SU-DHL-6 (cell line): Measurements from ENCODE around the gene FEM1B.

Experiments used
- H2AFZ ChIP-seq: fragments of 200-600 bp; sonication (generic); 2 replicates; pipeline ENCODE4 v1.6.1; 2014; ENCODE audit warnings: low read depth, mild to moderate bottlenecking, moderate library complexity, mixed read lengths, antibody characterized with exemption, low read length; ENCODE audit not compliant: severe bottlenecking
- H3F3A ChIP-seq: fragments of 200-600 bp; shearing (Covaris generic); 2 replicates; pipeline ENCODE4 v1.6.0; 2016; ENCODE audit warnings: antibody characterized with exemption, mild to moderate bottlenecking; ENCODE audit not compliant: insufficient read depth
- H3K27ac ChIP-seq: fragments of 200-600 bp; sonication (generic); 2 replicates; pipeline ENCODE4 v1.5.1; 2016; ENCODE audit warnings: low read depth, mild to moderate bottlenecking, low read length, moderate library complexity, mixed read lengths
- H3K27me3 ChIP-seq: fragments of 200-600 bp; sonication (generic), shearing (Covaris generic); 2 replicates; pipeline ENCODE4 v1.6.0; 2014; ENCODE audit warnings: mild to moderate bottlenecking, low read length
- H3K36me3 ChIP-seq: fragments of 200-600 bp; sonication (generic); 2 replicates; pipeline ENCODE4 v1.6.1; 2014; ENCODE audit warnings: mild to moderate bottlenecking, low read length, mixed read lengths
- H3K4me2 ChIP-seq: fragments of 300-600, 200-600 bp; shearing (Covaris generic), sonication (generic); 2 replicates; pipeline ENCODE4 v1.6.0; 2014; ENCODE audit warnings: low read length, low read depth, mild to moderate bottlenecking; ENCODE audit not compliant: poor library complexity, severe bottlenecking
- H3K4me3 ChIP-seq: fragments of 200-600 bp; sonication (generic); 2 replicates; pipeline ENCODE4 v1.5.1; 2014; ENCODE audit warnings: antibody characterized with exemption, low read length, mild to moderate bottlenecking, mixed read lengths; ENCODE audit not compliant: insufficient read depth, poor library complexity, severe bottlenecking
- H3K79me2 ChIP-seq: fragments of 200-600 bp; sonication (generic); 2 replicates; pipeline ENCODE4 v1.6.1; 2014; ENCODE audit warnings: mild to moderate bottlenecking, low read length, moderate library complexity; ENCODE audit not compliant: insufficient read depth
- H3K9ac ChIP-seq: fragments of 200-600 bp; sonication (generic); 2 replicates; pipeline ENCODE4 v1.7.0; 2014; ENCODE audit warnings: mild to moderate bottlenecking, low read length
- H3K9me2 ChIP-seq: fragments of 200-600 bp; sonication (generic); replicated peaks from 2 replicates; pipeline ENCODE4 v1.6.1; 2014; ENCODE audit warnings: low read length; ENCODE audit not compliant: insufficient read depth
- H3K9me3 ChIP-seq: fragments of 200-600 bp; sonication (generic); 2 replicates; pipeline ENCODE4 v1.6.1; 2014; ENCODE audit warnings: low read length, mixed read lengths; ENCODE audit not compliant: insufficient read depth
- H4K20me1 ChIP-seq: fragments of 200-600 bp; sonication (generic); 2 replicates; pipeline ENCODE4 v1.6.1; 2014; ENCODE audit warnings: low read depth, mild to moderate bottlenecking, antibody characterized with exemption, low read length, moderate library complexity, mixed read lengths
- EZH2phosphoT487 ChIP-seq: fragments of 200-600 bp; sonication (generic), shearing (Covaris generic); conservative IDR thresholded peaks from 2 replicates; pipeline ENCODE4 v1.6.1; 2018; ENCODE audit warnings: mild to moderate bottlenecking, antibody characterized with exemption, low read length, moderate library complexity, mixed read lengths
- TF ChIP-seq, protein P1 (sequence below): fragments of 200-600 bp; sonication (generic); IDR thresholded peaks from one replicate; pipeline ENCODE4 v1.5.1; 2017; ENCODE audit warnings: antibody characterized with exemption, mild to moderate bottlenecking, low read length, moderate library complexity; ENCODE audit not compliant: insufficient read depth, poor library complexity, severe bottlenecking

Gene FEM1B

DNA sequence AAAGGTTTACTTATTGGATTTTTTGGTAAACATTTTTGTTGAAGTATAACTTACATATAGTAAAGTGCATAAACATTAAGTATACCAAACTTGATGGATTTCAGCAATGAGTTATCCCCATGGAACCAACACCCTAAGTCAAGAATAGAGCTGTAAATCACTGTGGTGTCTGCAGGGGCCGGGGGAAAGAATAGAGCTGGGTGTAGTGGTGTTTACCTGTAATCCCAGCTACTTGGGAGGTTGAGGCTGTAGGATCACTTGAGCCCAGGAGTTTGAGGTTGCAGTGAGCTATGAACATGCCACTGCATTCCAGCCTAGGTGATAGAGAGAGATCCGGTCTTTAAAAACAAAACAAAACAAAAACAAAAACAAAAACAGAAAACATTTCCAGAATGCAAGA, 13.3 kb upstream of the FEM1B start:
- H3K36me3 ChIP-seq, result no peaks in the 10 kb centered on the region
- no peaks in the 10 kb centered on the region for H3K79me2 ChIP-seq
- TF ChIP-seq, protein P1, sequence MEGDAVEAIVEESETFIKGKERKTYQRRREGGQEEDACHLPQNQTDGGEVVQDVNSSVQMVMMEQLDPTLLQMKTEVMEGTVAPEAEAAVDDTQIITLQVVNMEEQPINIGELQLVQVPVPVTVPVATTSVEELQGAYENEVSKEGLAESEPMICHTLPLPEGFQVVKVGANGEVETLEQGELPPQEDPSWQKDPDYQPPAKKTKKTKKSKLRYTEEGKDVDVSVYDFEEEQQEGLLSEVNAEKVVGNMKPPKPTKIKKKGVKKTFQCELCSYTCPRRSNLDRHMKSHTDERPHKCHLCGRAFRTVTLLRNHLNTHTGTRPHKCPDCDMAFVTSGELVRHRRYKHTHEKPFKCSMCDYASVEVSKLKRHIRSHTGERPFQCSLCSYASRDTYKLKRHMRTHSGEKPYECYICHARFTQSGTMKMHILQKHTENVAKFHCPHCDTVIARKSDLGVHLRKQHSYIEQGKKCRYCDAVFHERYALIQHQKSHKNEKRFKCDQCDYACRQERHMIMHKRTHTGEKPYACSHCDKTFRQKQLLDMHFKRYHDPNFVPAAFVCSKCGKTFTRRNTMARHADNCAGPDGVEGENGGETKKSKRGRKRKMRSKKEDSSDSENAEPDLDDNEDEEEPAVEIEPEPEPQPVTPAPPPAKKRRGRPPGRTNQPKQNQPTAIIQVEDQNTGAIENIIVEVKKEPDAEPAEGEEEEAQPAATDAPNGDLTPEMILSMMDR, result no peak
- TF ChIP-seq EZH2phosphoT487, result no peak
- no peak overlapping the region for H3K9ac ChIP-seq
- H4K20me1 ChIP-seq, result no peaks in the 10 kb centered on the region
- H3K4me2 ChIP-seq, result no peak overlapping the region
- H3K27ac ChIP-seq, result no peak overlapping the region
- H3K9me3 ChIP-seq, result no peaks in the 10 kb centered on the region
- H3K9me2 ChIP-seq, result no peaks in the 10 kb centered on the region
- H3K4me3 ChIP-seq, result no peak overlapping the region
- no peaks in the 10 kb centered on the region for H3F3A ChIP-seq
- H2AFZ ChIP-seq, result no peak overlapping the region
- H3K27me3 ChIP-seq, result 0 out of 2 replicates have a peak, but pooled peaks cover 3% of the 10 kb centered on the region

DNA sequence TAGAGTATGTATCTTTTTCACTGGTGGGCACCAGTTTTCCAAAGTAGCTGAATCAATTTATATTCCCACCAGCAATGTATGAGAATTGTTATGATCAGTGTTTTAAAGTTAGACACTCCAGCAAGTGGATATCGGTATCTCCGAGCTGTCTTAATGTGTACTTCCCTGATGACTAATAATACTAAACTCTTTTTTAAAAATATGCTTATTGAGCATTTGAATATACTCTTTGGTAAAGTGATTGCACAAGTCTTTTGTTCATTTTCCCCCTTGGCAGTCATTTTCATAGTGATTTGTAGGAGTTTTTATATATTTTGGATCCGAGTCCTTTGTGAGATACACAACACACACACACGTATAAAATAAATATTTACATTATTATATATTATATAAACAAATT, 12.5 kb upstream of the FEM1B start:
- H3F3A ChIP-seq, result no peaks in the 10 kb centered on the region
- H3K9me3 ChIP-seq, result no peaks in the 10 kb centered on the region
- H3K4me2 ChIP-seq, result no peak overlapping the region
- no peaks in the 10 kb centered on the region for H3K79me2 ChIP-seq
- no peak overlapping the region for H2AFZ ChIP-seq
- no peaks in the 10 kb centered on the region for H4K20me1 ChIP-seq
- H3K4me3 ChIP-seq, result no peak overlapping the region
- no peak for TF ChIP-seq EZH2phosphoT487
- TF ChIP-seq, protein P1, result no peak
- no peaks in the 10 kb centered on the region for H3K9me2 ChIP-seq
- no peak overlapping the region for H3K9ac ChIP-seq
- no peaks in the 10 kb centered on the region for H3K36me3 ChIP-seq
- no peak overlapping the region for H3K27ac ChIP-seq
- 0 out of 2 replicates have a peak, but pooled peaks cover 3% of the 10 kb centered on the region for H3K27me3 ChIP-seq

DNA sequence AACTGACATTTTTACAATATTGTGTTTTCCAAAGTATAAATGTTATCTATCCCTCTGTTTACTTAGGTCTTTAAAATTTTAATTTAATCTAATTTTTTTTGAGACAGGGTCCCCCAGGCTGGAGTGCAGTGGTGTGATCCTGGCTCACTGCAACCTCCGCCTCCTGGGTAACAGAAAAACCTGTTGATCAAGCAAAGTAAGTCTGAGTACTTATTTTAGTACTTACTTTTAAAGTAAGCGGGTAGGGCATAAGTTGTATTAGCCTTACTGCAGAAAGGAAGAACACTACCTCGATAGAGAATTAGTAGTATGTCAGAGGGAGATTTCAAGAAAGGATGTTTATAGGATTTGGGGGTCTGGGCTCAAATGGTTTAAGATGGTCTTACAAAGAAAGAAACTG, 11.9 kb upstream of the FEM1B start:
- Histone ChIP-seq H3K27ac (no peak overlapping the region), H4K20me1 (no peaks in the 10 kb centered on the region), H3K9me3 (no peaks in the 10 kb centered on the region), H3K9me2 (no peaks in the 10 kb centered on the region), H3K4me3 (no peak overlapping the region), H3K36me3 (no peaks in the 10 kb centered on the region), H3K79me2 (no peaks in the 10 kb centered on the region), H2AFZ (no peak overlapping the region), H3K9ac (no peak overlapping the region), H3K27me3 (0 out of 2 replicates have a peak, but pooled peaks cover 3% of the 10 kb centered on the region), H3K4me2 (no peak overlapping the region), H3F3A (no peaks in the 10 kb centered on the region)
- TF ChIP-seq, protein P1, result no peak
- TF ChIP-seq EZH2phosphoT487, result no peak

DNA sequence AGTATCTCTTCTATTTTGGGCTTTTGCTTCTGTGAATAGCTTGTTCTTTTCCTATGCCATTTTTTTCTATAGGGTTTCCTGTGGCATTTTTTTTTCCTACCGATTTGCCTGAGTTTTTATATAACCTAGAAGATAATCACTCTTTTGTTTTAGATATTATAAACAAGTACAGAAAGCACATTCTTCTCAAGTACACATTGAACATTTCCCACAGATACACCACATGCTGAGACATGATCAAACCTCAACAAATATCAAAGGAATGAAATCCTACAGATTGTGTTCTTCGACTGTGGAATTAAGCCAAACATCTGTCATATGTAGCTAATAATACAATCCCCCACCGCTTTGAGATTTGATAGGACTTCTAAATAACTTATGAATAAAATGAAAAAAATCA, 9.1 kb upstream of the FEM1B start:
- Histone ChIP-seq H3K4me3 (no peak overlapping the region), H3K36me3 (no peaks in the 10 kb centered on the region), H3K9me3 (no peaks in the 10 kb centered on the region), H2AFZ (no peak overlapping the region), H3K79me2 (no peaks in the 10 kb centered on the region), H4K20me1 (no peaks in the 10 kb centered on the region), H3F3A (no peaks in the 10 kb centered on the region), H3K4me2 (no peak overlapping the region), H3K27ac (no peak overlapping the region), H3K9ac (no peak overlapping the region), H3K27me3 (0 out of 2 replicates have a peak, but pooled peaks cover 3% of the 10 kb centered on the region), H3K9me2 (no peaks in the 10 kb centered on the region)
- no peak for TF ChIP-seq EZH2phosphoT487
- TF ChIP-seq, protein P1, result no peak
